Spleen (tissue), 7 donors: ENCODE data around the gene TTC5.
"Not testable (repeated sequence)": the region's sequence is repeated elsewhere in the genome, so short reads cannot be mapped to it uniquely, and the experiment has no call there.

ENCODE experiments used
- POLR2A ChIP-seq, 3 donors: fragments of 450-650 bp; IDR thresholded peaks; one replicate each; pipeline ENCODE4 v1.5.1; 2017; ENCODE audit warnings: antibody characterized with exemption in 3 of 3, mild to moderate bottlenecking in 1 of 3
- TF ChIP-seq, protein P1 (sequence below), 11 experiments: fragments of 200-600 bp in 7 of 11; fragments of 450-650 bp in 4 of 11; sonication (generic) in 4 of 11; IDR thresholded peaks in 8 of 11; conservative IDR thresholded peaks in 3 of 11; 1 replicate in 7 of 11; 2 replicates in 4 of 11; pipeline versions ENCODE4 v1.4.0 to v1.8.0; 2016 to 2021; ENCODE audit warnings: antibody characterized with exemption in 11 of 11, inconsistent platforms in 4 of 11, mild to moderate bottlenecking in 1 of 11
- donor health status: DM: no; HTN: no; CAD: no; lungs with moderate emphysema.
- donor health status: DM: no; HTN: no; CAD: no.
- donor health status: DM: no; HTN: no; CAD: no.

DNA sequence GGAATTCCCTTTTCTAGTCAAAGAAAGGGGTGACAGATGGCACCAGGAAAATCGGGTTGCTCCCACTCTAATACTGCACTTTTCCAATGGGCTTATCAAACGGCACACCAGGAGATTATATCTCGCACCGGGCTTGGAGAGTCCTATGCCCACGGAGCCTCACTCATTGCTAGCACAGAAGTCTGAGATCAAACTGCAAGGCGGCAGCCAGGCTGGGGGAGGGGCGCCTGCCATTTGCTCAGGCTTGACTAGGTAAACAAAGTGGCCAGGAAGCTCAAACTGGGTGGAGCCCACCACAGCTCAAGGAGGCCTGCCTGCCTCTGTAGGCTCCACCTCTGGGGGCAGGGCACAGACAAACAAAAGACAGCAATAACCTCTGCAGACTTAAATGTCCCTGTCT, 25.5 kb downstream of the TTC5 start:
- not testable (repeated sequence) for TF ChIP-seq POLR2A (IDR thresholded peaks at IDR 0.05)
- TF ChIP-seq, protein P1, sequence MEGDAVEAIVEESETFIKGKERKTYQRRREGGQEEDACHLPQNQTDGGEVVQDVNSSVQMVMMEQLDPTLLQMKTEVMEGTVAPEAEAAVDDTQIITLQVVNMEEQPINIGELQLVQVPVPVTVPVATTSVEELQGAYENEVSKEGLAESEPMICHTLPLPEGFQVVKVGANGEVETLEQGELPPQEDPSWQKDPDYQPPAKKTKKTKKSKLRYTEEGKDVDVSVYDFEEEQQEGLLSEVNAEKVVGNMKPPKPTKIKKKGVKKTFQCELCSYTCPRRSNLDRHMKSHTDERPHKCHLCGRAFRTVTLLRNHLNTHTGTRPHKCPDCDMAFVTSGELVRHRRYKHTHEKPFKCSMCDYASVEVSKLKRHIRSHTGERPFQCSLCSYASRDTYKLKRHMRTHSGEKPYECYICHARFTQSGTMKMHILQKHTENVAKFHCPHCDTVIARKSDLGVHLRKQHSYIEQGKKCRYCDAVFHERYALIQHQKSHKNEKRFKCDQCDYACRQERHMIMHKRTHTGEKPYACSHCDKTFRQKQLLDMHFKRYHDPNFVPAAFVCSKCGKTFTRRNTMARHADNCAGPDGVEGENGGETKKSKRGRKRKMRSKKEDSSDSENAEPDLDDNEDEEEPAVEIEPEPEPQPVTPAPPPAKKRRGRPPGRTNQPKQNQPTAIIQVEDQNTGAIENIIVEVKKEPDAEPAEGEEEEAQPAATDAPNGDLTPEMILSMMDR (IDR thresholded peaks at IDR 0.05 in 8 of 11, conservative IDR thresholded peaks at IDR 0.05 in 3 of 11), result not testable (repeated sequence)
